Tibial nerve (tissue), 4 donors: ENCODE measurements around the gene COQ6. TPM values are rescaled to one million over a fixed set of nuclear protein-coding genes. Genes with fewer than 3 reads are reported as not detected.

Experiments used
- DNase-seq, 2 donors: peaks; one replicate each; pipeline ENCODE4 v3.0.0-alpha.2; 2019; ENCODE audit warnings: low spot score in 2 of 2
- H3K27ac ChIP-seq, 4 donors: fragments of 200-600 bp; sonication (generic) in 3 of 4; one replicate each; pipeline ENCODE4 v1.5.1; 2017 to 2019; ENCODE audit warnings: mild to moderate bottlenecking in 1 of 4
- H3K27me3 ChIP-seq, 2 donors: fragments of 200-600 bp; sonication (generic) in 1 of 2; one replicate each; pipeline versions ENCODE4 v1.5.1 to v1.6.0; 2017 to 2019
- H3K36me3 ChIP-seq, 3 donors: fragments of 200-600 bp; sonication (generic); one replicate each; pipeline ENCODE4 v1.5.1; 2018 to 2019
- H3K4me1 ChIP-seq, 4 donors: fragments of 200-600 bp; sonication (generic) in 3 of 4; one replicate each; pipeline ENCODE4 v1.5.1; 2017 to 2019
- H3K4me3 ChIP-seq, 4 donors: fragments of 200-600 bp; sonication (generic) in 3 of 4; one replicate each; pipeline ENCODE4 v1.5.1; 2017 to 2019; ENCODE audit warnings: mild to moderate bottlenecking in 1 of 4, moderate library complexity in 1 of 4
- H3K9me3 ChIP-seq, 4 donors: fragments of 200-600 bp; sonication (generic) in 3 of 4; one replicate each; pipeline ENCODE4 v1.5.1; 2017 to 2019
- CTCF ChIP-seq, 5 experiments: fragments of 200-600 bp in 3 of 5; fragments of 450-650 bp in 2 of 5; sonication (generic) in 3 of 5; IDR thresholded peaks; one replicate each; pipeline ENCODE4 v1.5.1; 2016 to 2019; ENCODE audit warnings: antibody characterized with exemption in 5 of 5, mild to moderate bottlenecking in 3 of 5, moderate library complexity in 2 of 5
- EP300 ChIP-seq, 2 donors: sonication (generic); formaldehyde crosslinking; IDR thresholded peaks; one replicate each; pipeline ENCODE4 v1.6.1; 2017; ENCODE audit warnings: antibody characterized with exemption in 2 of 2, mild to moderate bottlenecking in 1 of 2
- POLR2A ChIP-seq, 2 donors: fragments of 450-650 bp; IDR thresholded peaks; one replicate each; pipeline ENCODE4 v1.6.1; 2017; ENCODE audit warnings: antibody characterized with exemption in 2 of 2, mild to moderate bottlenecking in 2 of 2, moderate library complexity in 2 of 2
- WGBS, 2 donors: methylation state at CpG; one replicate each; pipeline ENCODE4 v1.1.5; 2018; 5-methylcytosine and 5-hydroxymethylcytosine counted together
- total RNA-seq, 4 donors: library from RNA; depleted of rRNA; stranded (reverse); fragments of >200 nt; gene quantifications; one replicate each; pipeline ENCODE4 v1.1.0, GENCODE V29; 2016

The COQ6 gene
- total RNA-seq, 4 donors from 2014 or later: 20.3 to 42.3 (median 27.8) TPM

GRCh38 chr14:73924337-73924736 is 25.8 kb upstream of the COQ6 start:
- no peak for DNase-seq
- TF ChIP-seq POLR2A (IDR thresholded peaks at IDR 0.05): no peak
- no peak for TF ChIP-seq CTCF (IDR thresholded peaks at IDR 0.05)
- no peak for TF ChIP-seq EP300 (IDR thresholded peaks at IDR 0.05)
- Histone ChIP-seq H3K36me3 (peaks cover 5 to 97% (median 6%) of the 10 kb centered on the region in 3 donors), H3K4me3 (no peak overlapping the region), H3K27ac (no peak overlapping the region), H3K4me1 (no peaks in the 10 kb centered on the region), H3K9me3 (no peaks in the 10 kb centered on the region), H3K27me3 (no peaks in the 10 kb centered on the region)
- 74 to 86% methylated on average over 5 of the region's 5 CpGs for WGBS, 2 donors

DNA sequence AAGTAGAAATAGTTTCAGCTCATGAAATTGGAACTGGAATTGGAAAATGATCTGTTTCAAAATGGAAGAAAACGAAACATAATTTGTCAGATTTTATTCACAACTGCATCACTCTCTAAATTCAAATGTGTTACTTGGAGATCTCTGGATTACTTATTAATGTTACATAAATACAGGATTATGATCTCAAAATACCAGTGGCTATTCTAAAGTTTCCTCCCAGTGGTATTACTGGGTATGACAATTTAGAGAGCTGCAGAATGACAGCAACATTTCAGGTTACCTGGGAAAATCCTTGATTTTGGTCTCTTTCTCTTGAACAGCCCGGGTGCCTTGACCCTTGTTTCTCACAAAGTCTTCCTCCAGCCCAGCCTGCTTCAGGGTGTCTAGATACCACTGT is 14.4 kb upstream of the COQ6 start:
- H3K4me1 ChIP-seq: no peaks in the 10 kb centered on the region
- H3K36me3 ChIP-seq: peaks cover 0 to 99% (median 0%) of the 10 kb centered on the region in 3 donors
- TF ChIP-seq CTCF (IDR thresholded peaks at IDR 0.05): peak in 2 of 5 experiments; percentile 12 to 13
- TF ChIP-seq EP300 (IDR thresholded peaks at IDR 0.05): no peak
- no peaks in the 10 kb centered on the region for H3K9me3 ChIP-seq
- 77 to 84% methylated on average over 2 of the region's 2 CpGs for WGBS, 2 donors
- no peak for DNase-seq
- H3K4me3 ChIP-seq: no peak overlapping the region
- H3K27me3 ChIP-seq: no peaks in the 10 kb centered on the region
- no peak overlapping the region for H3K27ac ChIP-seq

DNA sequence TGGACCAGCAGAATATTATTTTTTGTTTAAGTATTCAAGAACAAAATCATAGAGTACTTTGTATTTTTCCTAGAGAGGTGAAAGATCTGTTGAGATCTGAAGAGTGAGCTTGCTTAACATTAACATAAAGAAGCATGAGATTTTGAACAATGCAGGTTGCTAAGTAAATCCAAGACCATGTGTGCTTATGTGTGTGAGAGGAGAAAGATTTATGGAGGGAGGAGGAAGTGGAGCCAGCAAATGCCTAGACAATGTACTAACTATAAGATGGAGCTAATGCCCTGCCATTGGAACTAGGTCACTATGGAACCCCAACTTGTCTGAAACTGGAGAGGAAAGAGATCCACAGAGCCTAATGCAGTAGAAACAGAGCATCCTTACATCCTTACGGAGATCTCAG is 13.6 kb upstream of the COQ6 start:
- TF ChIP-seq POLR2A (IDR thresholded peaks at IDR 0.05): no peak
- TF ChIP-seq CTCF (IDR thresholded peaks at IDR 0.05): no peak

DNA sequence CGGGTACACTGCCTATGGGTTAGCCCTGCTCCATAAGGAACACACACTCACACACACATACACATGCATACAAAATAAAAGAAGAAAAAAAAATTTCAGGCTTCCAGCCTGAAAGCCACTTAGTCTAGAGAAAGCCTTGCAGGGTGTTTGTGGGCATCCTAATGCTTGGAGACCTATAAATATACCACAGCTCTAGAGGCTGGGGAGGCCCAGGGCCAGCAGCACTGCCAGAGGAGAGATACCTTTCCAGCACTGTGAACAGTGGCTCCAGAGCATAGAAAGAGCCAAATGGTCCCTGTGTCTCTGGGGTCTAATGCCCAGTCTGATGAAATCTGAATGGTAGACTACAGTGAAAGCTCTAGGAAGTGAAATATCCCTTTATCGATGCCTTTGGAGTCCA is 13.1 kb upstream of the COQ6 start:
- Histone ChIP-seq H3K27ac (no peak overlapping the region), H3K4me3 (no peak overlapping the region), H3K36me3 (peaks cover 0 to 99% (median 0%) of the 10 kb centered on the region in 3 donors), H3K9me3 (no peaks in the 10 kb centered on the region), H3K27me3 (no peaks in the 10 kb centered on the region), H3K4me1 (no peaks in the 10 kb centered on the region)
- WGBS, 2 donors: 88 to 96% methylated on average over 2 of the region's 2 CpGs
- no peak for DNase-seq
- no peak for TF ChIP-seq POLR2A (IDR thresholded peaks at IDR 0.05)
- TF ChIP-seq CTCF (IDR thresholded peaks at IDR 0.05): no peak

More for the DNA sequence above, 13.6 kb upstream of the COQ6 start:
- Histone ChIP-seq H3K27ac (no peak overlapping the region), H3K36me3 (peaks cover 0 to 99% (median 0%) of the 10 kb centered on the region in 3 donors), H3K27me3 (no peaks in the 10 kb centered on the region), H3K4me1 (no peaks in the 10 kb centered on the region), H3K4me3 (no peak overlapping the region), H3K9me3 (no peaks in the 10 kb centered on the region)
- WGBS, 2 donors: 75 to 83% methylated on average over 1 of the region's 1 CpG
- no peak for DNase-seq

- 81 to 82% methylated on average over 5 to 7 of the region's 7 CpGs for WGBS, 2 donors
- peak overlapping the region in 2 of 4 donors; percentile 22 to 56 for H3K27ac ChIP-seq
- DNase-seq: no peak
- no peak overlapping the region for H3K4me3 ChIP-seq
- TF ChIP-seq CTCF (IDR thresholded peaks at IDR 0.05) (no peak), EP300 (IDR thresholded peaks at IDR 0.05) (no peak), POLR2A (IDR thresholded peaks at IDR 0.05) (no peak)
- no peaks in the 10 kb centered on the region for H3K27me3 ChIP-seq
- H3K4me1 ChIP-seq: no peaks in the 10 kb centered on the region
- H3K36me3 ChIP-seq: peaks cover 0 to 97% (median 2%) of the 10 kb centered on the region in 3 donors
- no peaks in the 10 kb centered on the region for H3K9me3 ChIP-seq
Measured at GRCh38 chr14:73942180-73942579, 7.9 kb upstream of the COQ6 start.
